GM06990 (cell line): Measurements from ENCODE around the gene CPSF7.

ENCODE experiments used
- DNase-seq: peaks from one replicate; pipeline ENCODE4 v3.0.0-alpha.2; 2011; ENCODE audit not compliant: insufficient read length; ENCODE audit errors: extremely low read depth
- H3K27me3 ChIP-seq: replicated peaks from 2 replicates; pipeline ENCODE4 v1.6.0; 2011; ENCODE audit warnings: low read length; ENCODE audit not compliant: control insufficient read depth, insufficient read depth
- H3K36me3 ChIP-seq: 2 replicates; pipeline ENCODE4 v1.5.1; 2011; ENCODE audit warnings: low read length; ENCODE audit not compliant: control insufficient read depth, insufficient read depth
- H3K4me3 ChIP-seq: replicated peaks from 2 replicates; pipeline ENCODE4 v1.5.1; 2011; ENCODE audit warnings: low read depth, mild to moderate bottlenecking, control low read depth, low read length
- TF ChIP-seq, protein P1 (sequence below): IDR thresholded peaks from 2 replicates; pipeline ENCODE4 v1.5.1; 2011; ENCODE audit warnings: low read length, control low read depth, mild to moderate bottlenecking, inconsistent platforms; ENCODE audit not compliant: insufficient read depth, poor library complexity, severe bottlenecking

Gene CPSF7

GRCh38 chr11:61447601-61448551, 18.1 kb upstream of the CPSF7 start:
- Histone ChIP-seq H3K36me3 (peaks cover 35% of the 10 kb centered on the region), H3K4me3 (no peak overlapping the region), H3K27me3 (no peaks in the 10 kb centered on the region)
- no peak for DNase-seq
- TF ChIP-seq, protein P1, sequence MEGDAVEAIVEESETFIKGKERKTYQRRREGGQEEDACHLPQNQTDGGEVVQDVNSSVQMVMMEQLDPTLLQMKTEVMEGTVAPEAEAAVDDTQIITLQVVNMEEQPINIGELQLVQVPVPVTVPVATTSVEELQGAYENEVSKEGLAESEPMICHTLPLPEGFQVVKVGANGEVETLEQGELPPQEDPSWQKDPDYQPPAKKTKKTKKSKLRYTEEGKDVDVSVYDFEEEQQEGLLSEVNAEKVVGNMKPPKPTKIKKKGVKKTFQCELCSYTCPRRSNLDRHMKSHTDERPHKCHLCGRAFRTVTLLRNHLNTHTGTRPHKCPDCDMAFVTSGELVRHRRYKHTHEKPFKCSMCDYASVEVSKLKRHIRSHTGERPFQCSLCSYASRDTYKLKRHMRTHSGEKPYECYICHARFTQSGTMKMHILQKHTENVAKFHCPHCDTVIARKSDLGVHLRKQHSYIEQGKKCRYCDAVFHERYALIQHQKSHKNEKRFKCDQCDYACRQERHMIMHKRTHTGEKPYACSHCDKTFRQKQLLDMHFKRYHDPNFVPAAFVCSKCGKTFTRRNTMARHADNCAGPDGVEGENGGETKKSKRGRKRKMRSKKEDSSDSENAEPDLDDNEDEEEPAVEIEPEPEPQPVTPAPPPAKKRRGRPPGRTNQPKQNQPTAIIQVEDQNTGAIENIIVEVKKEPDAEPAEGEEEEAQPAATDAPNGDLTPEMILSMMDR: no peak

DNA sequence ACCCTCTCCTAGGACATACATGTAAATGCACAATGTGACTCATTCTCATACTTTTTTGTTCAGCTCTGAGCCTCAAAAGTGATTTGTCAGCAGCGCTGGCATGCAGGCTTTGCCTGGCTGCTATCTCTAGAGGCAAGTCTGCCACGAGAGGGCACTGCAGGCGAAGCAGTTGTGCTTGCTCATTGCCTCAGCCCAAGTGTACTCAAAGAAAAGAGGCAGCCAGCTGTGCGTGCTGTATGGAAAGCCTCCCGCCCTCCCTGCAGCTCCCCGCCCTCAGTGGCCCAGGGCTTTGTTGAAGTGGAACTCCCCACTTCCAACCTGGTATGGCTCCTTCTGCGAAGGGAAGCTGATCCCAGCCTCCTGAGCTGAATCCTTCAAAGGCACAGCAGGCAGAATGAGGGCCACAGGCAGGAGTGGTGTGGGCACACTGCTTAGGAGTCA, 16.5 kb upstream of the CPSF7 start:
- DNase-seq: peak; percentile 40
- Histone ChIP-seq H3K36me3 (peaks cover 36% of the 10 kb centered on the region), H3K27me3 (no peaks in the 10 kb centered on the region), H3K4me3 (no peak overlapping the region)
- TF ChIP-seq, protein P1: peak; percentile 95

DNA sequence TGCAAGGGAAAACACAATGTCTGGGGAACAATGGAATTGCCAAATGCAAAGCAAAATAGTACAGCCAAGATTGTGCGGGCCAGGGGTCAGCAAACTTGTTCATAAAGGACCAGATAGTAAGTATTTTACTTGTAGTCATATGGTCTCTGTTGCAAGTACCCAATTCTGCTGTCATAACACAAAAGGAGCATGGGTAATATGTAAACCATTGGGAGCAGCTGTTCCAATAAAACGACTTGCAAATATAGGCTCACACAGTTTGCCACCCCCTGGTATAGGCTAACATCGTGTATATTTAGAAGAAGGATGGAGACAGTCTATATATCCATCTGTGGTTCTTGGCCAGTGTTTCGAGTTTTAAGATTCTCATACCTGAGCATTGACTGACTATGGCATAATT, 15.7 kb upstream of the CPSF7 start:
- no peak for DNase-seq
- H3K36me3 ChIP-seq: peaks cover 33% of the 10 kb centered on the region
- no peaks in the 10 kb centered on the region for H3K27me3 ChIP-seq
- no peak overlapping the region for H3K4me3 ChIP-seq
- TF ChIP-seq, protein P1: no peak

DNA sequence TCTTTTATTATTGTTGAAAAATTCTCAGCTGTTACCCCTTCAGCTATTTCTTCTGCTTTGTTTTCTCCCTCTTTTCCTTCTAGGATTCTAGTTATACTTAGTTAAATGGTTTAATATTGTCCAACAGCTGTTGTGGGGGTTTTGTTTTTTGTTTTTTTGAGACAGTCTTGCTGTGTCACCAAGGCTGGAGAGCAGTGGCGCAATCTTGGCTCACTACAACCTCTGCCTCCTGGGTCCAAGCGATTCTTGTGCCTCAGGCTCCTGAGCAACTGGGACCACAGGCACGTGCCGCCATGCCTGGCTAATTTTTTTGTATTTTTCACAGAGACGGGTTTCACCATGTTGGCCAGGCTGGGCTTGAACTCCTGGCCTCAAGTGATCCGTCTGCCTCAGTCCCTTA, 12.8 kb upstream of the CPSF7 start:
- DNase-seq: no peak
- TF ChIP-seq, protein P1: no peak
- no peaks in the 10 kb centered on the region for H3K27me3 ChIP-seq
- H3K4me3 ChIP-seq: no peak overlapping the region
- peaks cover 36% of the 10 kb centered on the region for H3K36me3 ChIP-seq

DNA sequence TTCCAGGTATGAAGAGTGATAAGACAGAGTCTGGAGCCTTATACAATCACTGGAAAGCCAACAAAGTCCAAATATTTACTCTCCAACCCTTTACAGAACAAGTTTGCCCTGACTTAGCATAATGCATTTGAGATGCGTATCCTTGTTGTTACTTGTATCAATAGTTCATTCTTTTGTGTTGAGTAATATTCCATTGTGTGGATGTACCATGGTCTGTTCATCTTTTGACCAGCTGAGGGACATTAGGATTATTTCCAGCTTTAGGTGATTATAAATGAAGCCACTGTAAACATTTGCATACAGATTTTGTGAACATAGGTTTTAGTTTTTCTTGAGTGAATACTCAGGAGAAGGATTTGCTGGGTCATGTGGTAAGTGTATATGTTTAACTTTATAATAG, 9.8 kb upstream of the CPSF7 start:
- peaks cover 33% of the 10 kb centered on the region for H3K36me3 ChIP-seq
- TF ChIP-seq, protein P1: no peak
- DNase-seq: no peak
- H3K4me3 ChIP-seq: no peak overlapping the region
- H3K27me3 ChIP-seq: no peaks in the 10 kb centered on the region
